ENCODE measurements around the gene MARCHF3. TPM values are rescaled to one million over a fixed set of nuclear protein-coding genes. Genes with fewer than 3 reads are reported as not detected.
"Not testable (repeated sequence)": the region's sequence is repeated elsewhere in the genome, so short reads cannot be mapped to it uniquely, and the experiment has no call there.

MARCHF3 gene
- total RNA-seq, 4 donors from 2014 or later = 6.2 to 11.9 (median 8.1) TPM

GRCh38 chr5:127008300-127008975 is 21.9 kb downstream of the MARCHF3 start:
- H3K27me3 ChIP-seq = no peaks in the 10 kb centered on the region
- H3K27ac ChIP-seq = no peak overlapping the region
- H3K36me3 ChIP-seq = no peaks in the 10 kb centered on the region
- no peak for DNase-seq
- intact Hi-C loops (cut with DNase I; ENCODE audit: low total_unique reads) = no loop called here
- no peaks in the 10 kb centered on the region for H3K4me1 ChIP-seq
- H3K9me3 ChIP-seq = no peaks in the 10 kb centered on the region
- H3K4me3 ChIP-seq = no peak overlapping the region
- TF ChIP-seq POLR2A (IDR thresholded peaks at IDR 0.05) (no peak), CTCF (IDR thresholded peaks at IDR 0.05) (no peak)

DNA sequence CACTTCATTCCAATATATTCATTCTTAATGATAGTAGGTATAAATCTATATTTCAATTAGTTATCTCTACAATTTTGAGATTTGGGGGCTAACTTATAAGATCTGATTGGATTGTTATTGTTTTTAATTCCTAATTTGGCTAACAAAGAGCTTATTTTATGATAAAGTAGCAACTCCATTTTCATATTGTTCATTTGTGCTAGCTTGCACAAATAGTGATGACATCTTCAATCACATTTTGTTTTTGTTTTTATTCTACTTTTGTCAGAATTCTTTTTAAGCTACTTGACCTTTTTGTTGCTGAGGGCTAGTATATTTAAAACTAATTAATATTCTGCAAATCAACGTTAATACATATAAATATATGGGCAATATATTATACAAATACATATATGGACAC is 22.8 kb downstream of the MARCHF3 start:
- Histone ChIP-seq H3K36me3 (no peaks in the 10 kb centered on the region), H3K9me3 (no peaks in the 10 kb centered on the region), H3K4me3 (no peak overlapping the region), H3K27ac (no peak overlapping the region), H3K27me3 (no peaks in the 10 kb centered on the region), H3K4me1 (no peaks in the 10 kb centered on the region)
- intact Hi-C loops (cut with DNase I; ENCODE audit: low total_unique reads) = no loop called here
- no peak for DNase-seq
- TF ChIP-seq POLR2A (IDR thresholded peaks at IDR 0.05) (no peak), CTCF (IDR thresholded peaks at IDR 0.05) (no peak)

GRCh38 chr5:127006744-127007143 is 23.6 kb downstream of the MARCHF3 start:
- no peak for TF ChIP-seq POLR2A (IDR thresholded peaks at IDR 0.05)
- no peak for TF ChIP-seq CTCF (IDR thresholded peaks at IDR 0.05)
- Histone ChIP-seq H3K36me3 (no peaks in the 10 kb centered on the region), H3K27ac (no peak overlapping the region), H3K4me1 (no peaks in the 10 kb centered on the region), H3K4me3 (no peak overlapping the region), H3K27me3 (no peaks in the 10 kb centered on the region), H3K9me3 (no peaks in the 10 kb centered on the region)
- intact Hi-C loops (cut with DNase I; ENCODE audit: low total_unique reads) = no loop called here
- no peak for DNase-seq

DNA sequence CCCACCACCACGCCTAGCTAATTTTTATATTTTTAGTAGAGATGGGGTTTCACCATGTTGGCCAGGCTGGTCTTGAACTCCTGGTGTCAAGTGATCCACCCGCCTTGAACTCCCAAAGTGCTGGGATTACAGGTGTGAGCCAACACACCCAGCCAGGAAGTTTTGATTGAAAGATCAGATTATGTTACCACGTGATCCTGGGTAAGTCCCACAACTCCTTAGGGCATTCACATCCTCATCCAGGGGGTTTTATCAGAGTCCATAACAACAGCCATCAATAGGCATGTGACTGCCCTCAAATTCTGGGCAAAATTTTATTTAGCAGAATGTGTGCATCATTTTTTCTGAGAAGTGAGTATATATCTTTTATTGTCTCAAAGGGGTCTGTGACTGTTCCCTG is 25.1 kb downstream of the MARCHF3 start:
- DNase-seq; intact Hi-C loops (cut with DNase I; ENCODE audit: low total_unique reads); H3K4me3 ChIP-seq; H3K9me3 ChIP-seq; H3K4me1 ChIP-seq; H3K27ac ChIP-seq; H3K36me3 ChIP-seq; H3K27me3 ChIP-seq: not testable (repeated sequence)

DNA sequence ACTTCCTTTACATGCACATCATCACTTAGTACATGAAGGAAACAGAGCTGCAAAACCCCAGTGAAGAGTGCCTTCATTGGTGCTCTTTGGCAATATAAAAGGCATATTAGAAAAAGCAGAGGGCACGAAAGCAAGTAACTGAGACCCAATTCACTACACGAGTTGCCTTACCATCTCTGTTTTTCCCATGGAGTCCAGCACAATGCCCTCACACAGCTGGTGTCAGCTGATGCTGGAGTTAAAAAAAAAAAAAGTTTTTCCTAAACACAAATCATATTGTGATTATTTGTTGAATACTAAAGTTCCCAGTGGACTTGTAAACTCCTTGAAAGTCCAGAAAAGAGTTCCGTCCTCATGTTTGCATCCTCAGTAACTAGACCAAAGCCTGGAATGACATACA is 25.6 kb downstream of the MARCHF3 start:
- Histone ChIP-seq H3K27me3 (no peaks in the 10 kb centered on the region), H3K36me3 (no peaks in the 10 kb centered on the region), H3K9me3 (no peaks in the 10 kb centered on the region), H3K27ac (no peak overlapping the region), H3K4me1 (no peaks in the 10 kb centered on the region), H3K4me3 (no peak overlapping the region)
- no peak for DNase-seq
- TF ChIP-seq CTCF (IDR thresholded peaks at IDR 0.05) (no peak), POLR2A (IDR thresholded peaks at IDR 0.05) (no peak)
- intact Hi-C loops (cut with DNase I; ENCODE audit: low total_unique reads) = no loop called here
